ENCODE data around the gene PSME4.
A peak's percentile ranks its signal among the peaks of the same experiment; 100 is the strongest.
"Not testable (repeated sequence)": the region's sequence is repeated elsewhere in the genome, so short reads cannot be mapped to it uniquely, and the experiment has no call there.

The PSME4 gene

GRCh38 chr2:53961478-53962216 is 9.1 kb downstream of the PSME4 start:
- DNase-seq, result not testable (repeated sequence)

- DNase-seq, result no peak
Measured at GRCh38 chr2:53960476-53960875, 10.3 kb downstream of the PSME4 start.

GRCh38 chr2:53958443-53958842 is 12.3 kb downstream of the PSME4 start:
- DNase-seq, result no peak

GRCh38 chr2:53952519-53952918 is 18.3 kb downstream of the PSME4 start:
- DNase-seq, result no peak

GRCh38 chr2:53949457-53949856 is 21.3 kb downstream of the PSME4 start:
- DNase-seq, result no peak

- DNase-seq, result no peak
Measured at GRCh38 chr2:53945538-53945937, 25.3 kb downstream of the PSME4 start.

GRCh38 chr2:53944542-53944941 is 26.3 kb downstream of the PSME4 start:
- DNase-seq, result no peak

- DNase-seq, result no peak
Measured at GRCh38 chr2:53942280-53942679, 28.5 kb downstream of the PSME4 start.

GRCh38 chr2:53941749-53942148 is 29.0 kb downstream of the PSME4 start:
- no peak for DNase-seq

- DNase-seq, result no peak
Measured at GRCh38 chr2:53939656-53940055, 31.1 kb downstream of the PSME4 start.

- DNase-seq, result no peak
Measured at GRCh38 chr2:53938904-53939303, 31.9 kb downstream of the PSME4 start.

GRCh38 chr2:53933329-53933728 is 37.5 kb downstream of the PSME4 start:
- no peak for DNase-seq

- not testable (repeated sequence) for DNase-seq
Measured at GRCh38 chr2:53926321-53926720, 44.5 kb downstream of the PSME4 start.

- DNase-seq, result peak; percentile 30
Measured at GRCh38 chr2:53913721-53914120, 57.1 kb downstream of the PSME4 start.

- no peak for DNase-seq
Measured at GRCh38 chr2:53911434-53912189, 59.2 kb downstream of the PSME4 start.

GRCh38 chr2:53907582-53907981 is 63.2 kb downstream of the PSME4 start:
- DNase-seq, result no peak

GRCh38 chr2:53905396-53905795 is 65.4 kb downstream of the PSME4 start:
- no peak for DNase-seq

- DNase-seq, result no peak
Measured at GRCh38 chr2:53903011-53903410, 67.8 kb downstream of the PSME4 start.

GRCh38 chr2:53901192-53901591 is 69.6 kb downstream of the PSME4 start:
- no peak for DNase-seq

- peak; percentile 59 for DNase-seq
Measured at GRCh38 chr2:53896864-53897263, 73.9 kb downstream of the PSME4 start.

GRCh38 chr2:53886406-53887280 is 84.2 kb downstream of the PSME4 start:
- no peak for DNase-seq

- no peak for DNase-seq
Measured at GRCh38 chr2:53884883-53885282, 85.9 kb downstream of the PSME4 start.

GRCh38 chr2:53881986-53882385 is 88.8 kb downstream of the PSME4 start:
- no peak for DNase-seq
